Upper lobe of left lung (tissue), 6 donors: Measurements from ENCODE around the gene MICAL2. TPM values are rescaled to one million over a fixed set of nuclear protein-coding genes. Genes with fewer than 3 reads are reported as not detected.

Experiments used
- ATAC-seq, 2 donors: fragments of 200-7000 bp; cut with Tn5 transposase; one replicate each; pipeline ENCODE4 v1.9.1; 2022; ENCODE audit warnings: mild to moderate bottlenecking in 2 of 2, moderate library complexity in 2 of 2; ENCODE audit not compliant: low FRiP score in 2 of 2
- DNase-seq, 2 donors: peaks; one replicate each; pipeline ENCODE4 v3.0.0-alpha.2; 2019 to 2020
- H3K27ac ChIP-seq, 4 donors: fragments of 200-600 bp; sonication (generic); one replicate each; pipeline ENCODE4 v1.5.1; 2016 to 2019
- H3K27me3 ChIP-seq, 4 donors: fragments of 200-600 bp; sonication (generic); one replicate each; pipeline ENCODE4 v1.5.1; 2017 to 2019
- H3K36me3 ChIP-seq, 4 donors: fragments of 200-600 bp; sonication (generic); one replicate each; pipeline ENCODE4 v1.5.1; 2016 to 2019
- H3K4me1 ChIP-seq, 4 donors: fragments of 200-600 bp; sonication (generic); one replicate each; pipeline ENCODE4 v1.5.1; 2018 to 2019
- H3K4me3 ChIP-seq, 4 donors: fragments of 200-600 bp; sonication (generic); one replicate each; pipeline ENCODE4 v1.5.1; 2017 to 2019; ENCODE audit warnings: mild to moderate bottlenecking in 2 of 4, moderate library complexity in 1 of 4
- H3K9me3 ChIP-seq, 4 donors: fragments of 200-600 bp; sonication (generic); one replicate each; pipeline ENCODE4 v1.5.1; 2018 to 2019
- CTCF ChIP-seq, 6 experiments: fragments of 450-650 bp in 4 of 6; fragments of 200-600 bp in 2 of 6; sonication (generic) in 2 of 6; IDR thresholded peaks; one replicate each; pipeline ENCODE4 v1.5.1; 2016 to 2019; ENCODE audit warnings: antibody characterized with exemption in 6 of 6
- EP300 ChIP-seq, 4 donors: sonication (generic); formaldehyde crosslinking; IDR thresholded peaks; one replicate each; pipeline ENCODE4 v1.5.1; 2017; ENCODE audit warnings: antibody characterized with exemption in 4 of 4, control low read depth in 2 of 4
- POLR2A ChIP-seq, 4 donors: fragments of 450-650 bp; IDR thresholded peaks; one replicate each; pipeline ENCODE4 v1.5.1; 2016 to 2017; ENCODE audit warnings: antibody characterized with exemption in 4 of 4, mild to moderate bottlenecking in 2 of 4
- POLR2AphosphoS5 ChIP-seq, 2 donors: sonication (generic); formaldehyde crosslinking; IDR thresholded peaks; one replicate each; pipeline ENCODE4 v1.5.1; 2017; ENCODE audit warnings: antibody characterized with exemption in 2 of 2
- WGBS, 2 donors: methylation state at CpG; one replicate each; pipeline ENCODE4 v1.1.5; 2017 to 2018; 5-methylcytosine and 5-hydroxymethylcytosine counted together
- total RNA-seq, 6 donors: library from RNA; depleted of rRNA in 4 of 6; stranded (reverse); fragments of >200 nt in 4 of 6; gene quantifications; one replicate each; pipeline versions ENCODE4 v1.1.0 to v1.2.1, GENCODE V29; 2016 to 2021
- donor health status: DM: no; HTN: no; CAD: no; lungs with moderate emphysema.
- donor health status: DM: no; HTN: yes; CAD: no; lungs with severe emphysema.

MICAL2 gene
- total RNA-seq, 6 donors from 2014 or later, result 138 to 327 (median 175) TPM

- Histone ChIP-seq H3K9me3 (no peaks in the 10 kb centered on the region), H3K27ac (peak overlapping the region in 3 of 4 donors; percentile 27 to 59 (median 30)), H3K4me1 (peaks cover 12 to 41% (median 38%) of the 10 kb centered on the region in 4 donors), H3K36me3 (peaks cover 0 to 36% (median 15%) of the 10 kb centered on the region in 4 donors), H3K27me3 (no peaks in the 10 kb centered on the region), H3K4me3 (no peak overlapping the region)
- TF ChIP-seq CTCF (IDR thresholded peaks at IDR 0.05), result no peak
- no peak for TF ChIP-seq EP300 (IDR thresholded peaks at IDR 0.05)
- TF ChIP-seq POLR2AphosphoS5 (IDR thresholded peaks at IDR 0.05), result no peak
- TF ChIP-seq POLR2A (IDR thresholded peaks at IDR 0.05), result no peak
- ATAC-seq, result no peak
- 94 to 98% methylated on average over 5 of the region's 5 CpGs for WGBS, 2 donors
- no peak for DNase-seq
These were observed 135.8 kb downstream of the MICAL2 start for GRCh38 chr11:12246147-12246546.

- peaks cover 0 to 32% (median 15%) of the 10 kb centered on the region in 4 donors for H3K36me3 ChIP-seq
- WGBS, 2 donors, result 66 to 81% methylated on average over 3 to 4 of the region's 4 CpGs
- no peaks in the 10 kb centered on the region for H3K27me3 ChIP-seq
- ATAC-seq (no peak), DNase-seq (no peak)
- H3K4me3 ChIP-seq, result no peak overlapping the region
- peak overlapping the region in 3 of 4 donors; percentile 17 to 84 (median 46) for H3K27ac ChIP-seq
- no peaks in the 10 kb centered on the region for H3K9me3 ChIP-seq
- H3K4me1 ChIP-seq, result peaks cover 12 to 41% (median 37%) of the 10 kb centered on the region in 4 donors
- TF ChIP-seq POLR2AphosphoS5 (IDR thresholded peaks at IDR 0.05) (no peak), CTCF (IDR thresholded peaks at IDR 0.05) (no peak), POLR2A (IDR thresholded peaks at IDR 0.05) (no peak), EP300 (IDR thresholded peaks at IDR 0.05) (no peak)
These were observed 136.6 kb downstream of the MICAL2 start for GRCh38 chr11:12246989-12247388.

GRCh38 chr11:12247543-12248254 is 137.3 kb downstream of the MICAL2 start:
- TF ChIP-seq EP300 (IDR thresholded peaks at IDR 0.05) (no peak), POLR2A (IDR thresholded peaks at IDR 0.05) (no peak), CTCF (IDR thresholded peaks at IDR 0.05) (no peak), POLR2AphosphoS5 (IDR thresholded peaks at IDR 0.05) (no peak)
- DNase-seq (no peak), ATAC-seq (no peak)
- no peaks in the 10 kb centered on the region for H3K27me3 ChIP-seq
- H3K27ac ChIP-seq, result peak overlapping the region; percentile 17 to 84 (median 66)
- H3K4me3 ChIP-seq, result no peak overlapping the region
- no peaks in the 10 kb centered on the region for H3K9me3 ChIP-seq
- peaks cover 0 to 28% (median 10%) of the 10 kb centered on the region in 4 donors for H3K36me3 ChIP-seq
- WGBS, 2 donors, result 59 to 61% methylated on average over 3 of the region's 3 CpGs
- H3K4me1 ChIP-seq, result peaks cover 12 to 41% (median 35%) of the 10 kb centered on the region in 4 donors

- ATAC-seq (peak; percentile 62 to 88), DNase-seq (peak in 1 of 2 donors; percentile 97)
- 46 to 57% methylated on average over 5 of the region's 5 CpGs for WGBS, 2 donors
- H3K4me1 ChIP-seq, result peaks cover 12 to 41% (median 29%) of the 10 kb centered on the region in 4 donors
- no peaks in the 10 kb centered on the region for H3K9me3 ChIP-seq
- H3K27me3 ChIP-seq, result no peaks in the 10 kb centered on the region
- TF ChIP-seq POLR2AphosphoS5 (IDR thresholded peaks at IDR 0.05) (peak; percentile 55 to 77), CTCF (IDR thresholded peaks at IDR 0.05) (no peak), EP300 (IDR thresholded peaks at IDR 0.05) (peak in 2 of 4 donors; percentile 53 to 94), POLR2A (IDR thresholded peaks at IDR 0.05) (no peak)
- H3K27ac ChIP-seq, result peak overlapping the region; percentile 66 to 84 (median 68)
- H3K36me3 ChIP-seq, result peaks cover 0 to 21% (median 10%) of the 10 kb centered on the region in 4 donors
- H3K4me3 ChIP-seq, result no peak overlapping the region
These were observed 137.9 kb downstream of the MICAL2 start for GRCh38 chr11:12248330-12248729.
